Smooth muscle cell of the brain vasculature (primary cell): ENCODE data around the gene NLRX1.
"Not testable (repeated sequence)": the region's sequence is repeated elsewhere in the genome, so short reads cannot be mapped to it uniquely, and the experiment has no call there.

Source experiments
- DNase-seq: peaks from one replicate; pipeline ENCODE4 v3.0.0-alpha.2; 2012; ENCODE audit warnings: low read depth, low spot score

NLRX1 gene

DNA sequence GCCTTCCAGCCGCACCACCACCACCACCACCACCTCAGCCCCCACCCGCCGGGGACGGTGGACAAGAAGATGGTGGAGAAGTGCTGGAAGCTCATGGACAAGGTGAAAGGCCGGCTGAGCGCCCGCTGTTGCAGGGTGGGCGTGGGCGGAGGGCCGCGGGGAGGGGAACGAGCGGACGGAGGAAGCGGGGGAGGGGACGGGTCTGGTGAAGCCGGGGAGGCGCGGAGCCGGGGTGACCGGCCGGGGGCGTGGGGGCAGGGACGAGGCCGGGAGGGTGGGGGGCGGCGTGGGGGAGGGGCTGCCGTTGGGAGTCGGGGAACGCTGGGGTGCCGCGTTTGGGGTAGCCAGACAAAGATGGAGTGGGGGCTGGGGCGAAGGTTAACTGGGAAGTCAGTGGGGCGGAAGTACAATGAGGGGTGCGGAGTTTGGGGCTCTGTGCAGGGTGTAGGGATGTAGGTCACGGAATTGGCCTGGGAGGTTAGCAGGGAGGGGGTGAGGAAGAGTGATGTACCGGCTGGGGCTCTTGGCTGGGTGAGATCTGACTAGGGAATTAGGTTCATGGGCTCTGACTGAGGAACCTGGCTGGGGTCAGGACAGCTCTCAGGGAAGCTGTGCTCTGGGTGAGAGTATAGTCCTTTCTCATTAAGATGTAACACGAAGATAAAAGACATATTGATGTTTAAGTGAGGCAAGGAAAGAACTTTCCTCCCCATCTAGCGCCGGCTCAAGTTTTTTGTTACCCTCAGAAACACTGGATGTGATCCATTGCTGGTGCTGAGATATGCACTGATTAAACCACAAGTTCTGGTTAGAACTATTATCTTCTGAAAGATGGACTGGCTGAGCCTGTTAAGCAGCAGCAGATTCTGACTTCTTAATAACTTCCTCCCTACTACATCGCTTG, 38.2 kb downstream of the NLRX1 start:
- no peak for DNase-seq

DNA sequence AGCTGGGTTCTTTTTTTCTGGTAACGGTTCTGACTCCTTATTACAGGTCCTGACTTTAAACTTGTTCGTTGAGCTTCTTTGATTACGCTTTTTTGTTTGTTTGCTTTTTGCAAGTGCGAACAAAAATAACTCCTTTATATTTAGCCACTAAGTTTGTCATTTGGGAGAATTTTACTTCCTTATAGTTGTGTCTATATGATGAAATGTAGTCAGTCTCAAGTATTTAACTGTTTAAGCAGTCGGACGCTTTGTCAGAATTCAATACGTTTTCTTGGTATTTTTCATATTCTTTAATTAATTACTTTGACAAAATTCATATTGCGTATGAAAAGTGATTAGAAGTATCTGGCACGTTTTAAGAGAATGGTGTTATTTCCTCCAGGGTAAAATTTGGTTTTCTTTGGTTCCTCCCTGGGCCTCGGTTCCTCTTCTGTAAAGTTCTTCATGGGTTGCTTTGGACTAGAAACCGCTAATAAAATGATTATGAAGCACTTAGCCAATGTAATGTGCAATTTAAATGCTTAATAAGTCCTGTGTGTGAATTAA, 39.0 kb downstream of the NLRX1 start:
- no peak for DNase-seq

DNA sequence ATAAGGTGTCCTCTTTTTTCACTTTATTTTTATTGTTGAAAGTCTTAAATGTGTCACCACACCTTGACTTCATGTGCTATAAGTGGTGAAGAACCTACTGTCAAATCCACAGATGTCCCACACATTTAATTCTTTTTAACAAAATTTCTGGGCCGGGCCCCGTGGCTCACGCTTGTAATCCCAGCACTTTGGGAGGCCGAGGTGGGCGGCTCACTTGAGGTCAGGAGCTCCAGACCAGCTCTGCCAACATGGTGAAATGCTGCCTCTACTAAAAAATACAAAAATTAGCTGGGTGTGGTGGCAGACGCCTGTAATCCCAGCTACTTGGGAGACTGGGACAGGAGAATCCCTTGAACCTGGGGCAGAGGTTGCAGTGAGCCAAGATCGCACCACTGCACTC, 40.7 kb downstream of the NLRX1 start:
- DNase-seq: no peak

DNA sequence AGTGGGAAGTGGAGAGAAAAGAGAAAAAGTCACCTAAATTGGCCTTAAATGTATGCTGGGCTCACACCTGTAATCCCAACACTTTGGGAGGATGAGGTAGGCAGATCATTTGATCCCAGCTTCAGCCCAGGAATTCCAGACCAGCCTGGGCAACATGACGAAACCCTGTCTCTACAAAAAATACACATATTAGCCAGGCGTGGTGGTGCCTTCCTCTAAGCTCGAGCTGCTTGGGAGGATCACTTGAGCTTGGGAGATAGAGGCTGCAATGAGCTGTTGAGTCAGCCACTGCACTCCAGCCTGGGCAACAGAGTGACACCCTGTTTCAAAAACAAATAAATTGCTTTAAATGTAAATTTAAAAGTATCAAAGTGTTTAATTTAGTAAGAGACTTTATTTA, 41.5 kb downstream of the NLRX1 start:
- no peak for DNase-seq

DNA sequence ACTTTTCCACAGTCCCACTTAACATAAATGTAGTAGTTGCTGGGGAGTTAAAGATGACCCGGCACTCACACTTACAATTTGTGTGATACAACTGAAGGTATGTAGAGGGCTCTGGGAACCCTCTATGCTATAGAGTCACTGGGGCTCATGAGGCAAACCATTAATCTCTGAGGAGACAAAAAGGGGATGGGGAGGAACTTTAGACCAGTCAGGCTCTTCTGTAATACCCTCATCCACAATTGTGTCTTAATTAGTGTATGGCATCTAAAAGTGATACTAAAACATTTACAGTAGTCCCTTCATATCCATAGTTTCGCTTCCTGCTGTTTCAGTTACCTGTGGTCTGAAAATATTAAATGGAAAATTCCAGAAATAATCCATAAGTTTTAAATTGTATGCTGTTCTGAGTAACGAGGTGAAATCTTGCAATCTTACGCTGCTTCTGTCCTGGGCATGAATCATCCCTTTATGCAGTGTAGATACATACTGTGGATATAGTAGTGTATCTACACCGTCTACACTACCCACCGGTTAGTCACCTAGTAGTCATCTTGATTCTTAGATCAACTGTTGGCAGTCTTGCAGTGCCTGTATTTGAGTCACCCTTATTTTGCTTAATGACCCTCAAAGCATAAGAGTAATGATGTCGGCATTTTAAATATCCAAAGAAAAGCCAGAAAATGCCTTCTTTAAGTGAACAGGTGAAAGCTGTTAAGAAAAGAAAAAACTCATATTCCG, 49.8 kb downstream of the NLRX1 start:
- no peak for DNase-seq

DNA sequence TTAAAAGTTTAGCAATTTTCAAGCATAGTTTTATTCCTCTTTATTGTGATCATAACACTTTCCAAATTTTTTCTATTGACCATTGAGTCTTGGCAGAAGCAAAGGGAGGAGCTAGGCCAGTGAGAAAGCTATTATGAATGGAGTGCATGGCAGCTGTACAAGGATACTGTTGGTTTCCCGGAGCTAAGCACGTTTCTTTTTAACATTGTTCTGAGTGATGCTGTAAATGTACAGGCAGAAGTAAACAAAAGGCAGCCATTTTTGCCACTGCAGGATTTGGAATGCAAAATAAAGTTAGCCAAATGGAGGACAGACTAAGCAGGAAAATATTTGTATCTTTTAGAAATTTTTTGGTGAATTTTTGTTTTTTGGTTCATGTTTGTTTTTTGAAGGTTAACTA, 53.8 kb downstream of the NLRX1 start:
- no peak for DNase-seq

DNA sequence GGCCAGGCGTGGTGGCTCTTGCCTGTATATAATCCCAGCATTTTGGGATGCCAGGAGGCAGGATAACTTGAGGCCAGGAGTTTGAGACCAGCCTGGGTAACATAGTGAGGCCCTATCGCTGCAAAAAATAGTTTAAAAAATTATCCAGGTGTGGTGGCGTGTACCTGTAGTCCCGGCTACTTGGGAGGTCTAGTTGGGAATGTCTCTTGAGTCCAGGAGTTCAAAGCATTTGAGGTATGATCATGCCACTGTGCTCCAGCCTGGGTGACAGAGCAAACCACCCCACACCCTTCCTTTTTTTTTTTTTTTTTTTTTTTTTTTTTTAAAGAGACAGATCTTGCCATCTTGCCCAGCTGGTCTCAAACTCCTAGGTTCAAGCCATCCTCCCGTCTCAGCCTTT, 54.4 kb downstream of the NLRX1 start:
- no peak for DNase-seq

DNA sequence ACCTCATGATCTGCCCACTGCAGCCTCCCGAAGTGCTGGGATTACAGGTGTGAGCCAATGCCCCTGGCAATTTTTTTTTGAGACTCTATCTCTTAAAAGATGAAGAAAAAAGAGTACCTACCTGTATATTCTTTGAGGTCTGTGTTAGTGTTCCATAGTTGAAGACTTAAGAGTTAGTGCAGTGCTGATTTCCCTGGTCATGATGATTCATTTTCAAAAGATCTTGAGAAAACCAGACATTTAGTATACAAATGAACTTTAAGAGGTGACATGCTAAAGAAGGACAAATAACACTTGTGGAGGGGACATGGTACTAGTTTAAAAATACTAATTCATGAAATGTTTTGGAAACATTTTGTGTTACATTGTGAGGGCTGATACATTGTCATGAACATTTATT, 55.3 kb downstream of the NLRX1 start:
- no peak for DNase-seq

DNA sequence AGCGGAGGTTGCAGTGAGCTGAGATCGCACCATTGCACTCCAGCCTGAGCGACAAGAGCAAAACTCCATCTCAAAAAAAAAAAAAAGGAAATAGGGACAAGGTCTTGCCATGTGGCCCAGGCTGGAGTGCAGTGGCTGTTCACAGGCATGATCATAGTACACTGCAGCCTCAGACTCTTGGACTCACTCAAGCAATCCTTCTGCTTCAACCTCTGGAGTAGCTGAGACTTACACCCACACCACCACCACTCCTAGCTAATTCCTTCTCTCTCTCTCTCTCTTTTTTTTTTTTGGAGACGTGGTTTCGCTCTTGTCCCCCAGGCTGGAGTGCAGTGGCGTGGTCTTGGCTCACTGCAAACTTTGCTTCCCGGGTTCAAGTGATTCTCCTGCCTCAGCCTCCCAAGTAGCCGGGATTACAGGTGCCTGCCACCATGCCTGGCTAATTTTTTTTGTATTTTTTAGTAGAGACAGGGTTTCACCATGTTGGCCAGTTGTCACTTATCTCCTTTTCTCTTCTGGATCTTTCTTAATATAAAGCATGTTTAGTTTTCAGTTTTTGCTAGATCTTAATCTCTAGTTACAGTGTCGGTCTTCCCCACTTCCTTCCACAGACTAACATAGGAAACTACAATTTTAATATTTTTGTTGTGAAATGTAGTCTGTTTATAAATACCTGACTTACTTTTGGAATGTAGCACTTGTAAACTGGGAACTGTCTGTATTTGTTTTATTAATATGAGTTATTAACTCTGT, 60.2 kb downstream of the NLRX1 start:
- DNase-seq: not testable (repeated sequence)

DNA sequence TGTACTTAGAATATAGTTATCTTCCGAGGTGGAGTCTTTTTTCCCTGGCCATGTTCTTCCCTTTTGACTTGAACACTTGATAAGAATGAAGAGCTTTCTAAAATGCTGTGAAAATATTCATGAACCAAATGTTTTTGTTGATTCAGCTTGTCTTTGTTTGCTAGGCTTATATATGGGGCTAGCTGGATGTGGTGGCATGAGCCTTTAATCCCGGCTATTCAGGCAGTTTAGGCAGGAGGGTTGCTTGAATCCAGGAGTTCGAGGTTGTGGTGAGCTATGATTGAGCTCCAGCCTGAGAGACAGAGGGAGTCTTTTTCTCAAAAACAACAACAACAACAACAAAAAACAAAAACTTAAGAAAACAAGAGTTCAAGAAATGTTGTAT, 60.8 kb downstream of the NLRX1 start:
- DNase-seq: no peak

DNA sequence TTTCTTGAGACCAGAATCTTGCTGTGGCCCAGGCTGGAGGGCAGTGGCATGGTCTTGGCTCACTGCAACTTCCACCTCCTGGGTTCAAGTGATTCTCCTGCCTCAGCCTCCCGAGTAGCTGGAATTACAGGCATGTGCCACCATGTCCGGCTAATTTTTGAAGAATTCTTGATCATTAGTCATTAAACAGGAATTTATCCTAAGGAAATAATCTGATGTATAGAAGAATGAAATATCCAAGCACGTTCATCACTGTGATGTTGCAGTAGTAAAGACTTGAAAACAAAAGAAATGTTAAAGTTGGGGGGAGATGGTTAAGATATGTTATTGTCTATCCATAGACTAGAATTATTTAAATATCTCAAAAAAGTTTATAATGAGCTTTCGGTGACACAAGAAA, 61.2 kb downstream of the NLRX1 start:
- DNase-seq: no peak
